Limb (tissue), 2 donors: ENCODE results near the gene SYVN1.
A peak's percentile ranks its signal among the peaks of the same experiment; 100 is the strongest.

Experiments
- DNase-seq, 2 donors: peaks; one replicate each; pipeline ENCODE4 v3.0.0-alpha.2; 2016; ENCODE audit errors: extremely low spot score in 2 of 2

SYVN1 gene

GRCh38 chr11:65087827-65088226, 46.5 kb downstream of the SYVN1 start:
- no peak for DNase-seq

- DNase-seq, result no peak
Measured at GRCh38 chr11:65087216-65087615, 47.1 kb downstream of the SYVN1 start.

- DNase-seq, result no peak
Measured at GRCh38 chr11:65086809-65087208, 47.5 kb downstream of the SYVN1 start.

- no peak for DNase-seq
Measured at GRCh38 chr11:65085446-65085845, 48.9 kb downstream of the SYVN1 start.

- DNase-seq, result no peak
Measured at GRCh38 chr11:65084598-65085375, 49.5 kb downstream of the SYVN1 start.

GRCh38 chr11:65083834-65084597, 50.3 kb downstream of the SYVN1 start, which contains the start of the genes CDCA5 and ZFPL1:
Gene CDCA5, minus strand, starts transcription at chr11:65084040. Its CDS starts 62 bp downstream, at chr11:65083978.
Gene ZFPL1, plus strand, starts transcription at chr11:65084222. Its CDS starts 477 bp downstream, at chr11:65084699.
- DNase-seq, result peak; percentile 98

GRCh38 chr11:65083134-65083833, 51.0 kb downstream of the SYVN1 start:
- no peak for DNase-seq

GRCh38 chr11:65078786-65079342, 55.5 kb downstream of the SYVN1 start:
- no peak for DNase-seq

GRCh38 chr11:65078151-65078550, 56.2 kb downstream of the SYVN1 start:
- DNase-seq, result no peak

- DNase-seq, result no peak
Measured at GRCh38 chr11:65077451-65077850, 56.9 kb downstream of the SYVN1 start.
